K562 (cell line): Measurements from ENCODE around the gene NKX6-2. TPM values are rescaled to one million over a fixed set of nuclear protein-coding genes. Genes with fewer than 3 reads are reported as not detected.

Experiments
- ATAC-seq: fragments of 200-7000 bp; cut with Tn5 transposase; 3 replicates; pipeline ENCODE4 v1.9.1; 2020; ENCODE audit warnings: moderate library complexity
- BruUV-seq: library from RNA; stranded (reverse); fragments of 400-500 nt; replicated peaks from 2 replicates; lab custom pipeline; 2021; lab: Mats Ljungman, UMichigan
- CTCF ChIA-PET: fragments of 300-600 bp; formaldehyde crosslinking; extraction: SDS; loops from one replicate; lab custom pipeline; 2021; ENCODE audit warnings: low intra/inter-chr PET ratio; lab: Yijun Ruan, JAX
- POLR2A ChIA-PET: fragments of 300-600, 350-650 bp; sonication (Branson Sonifier 250); formaldehyde crosslinking; extraction: SDS; loops from one replicate; lab custom pipeline; 2021; ENCODE audit warnings: antibody characterized with exemption, inconsistent platforms; lab: Yijun Ruan, JAX
- DNase-seq, 4 experiments: peaks; one replicate each; pipeline versions ENCODE4 v3.0.0 to v3.0.0-alpha.2; 2011 to 2018; ENCODE audit warnings: low spot score in 3 of 4, mixed read lengths in 3 of 4; ENCODE audit errors: extremely low read depth in 1 of 4
- FAIRE-seq: peaks from 2 replicates; lab custom pipeline; 2011; peaks lifted over from hg19 to GRCh38; lab: Jason Lieb, UNC
- H2AFZ ChIP-seq: 2 replicates; pipeline ENCODE4 v1.6.0; 2011; ENCODE audit warnings: low read depth, low read length, control low read depth, inconsistent platforms
- H3K27ac ChIP-seq: fragments of 200-600 bp; 3 replicates; pipeline ENCODE4 v1.8.0; 2011; ENCODE audit warnings: low read depth, mild to moderate bottlenecking, control low read depth, inconsistent platforms, low read length, moderate library complexity, mixed read lengths; ENCODE audit errors: extremely low read depth
- H3K27me3 ChIP-seq, 2 experiments: fragments of 300-600 bp in 1 of 2; 2 replicates in 1 of 2; 3 replicates in 1 of 2; pipeline versions ENCODE4 v1.6.0 to v1.8.0; 2011; ENCODE audit warnings: inconsistent platforms in 2 of 2, low read length in 2 of 2, mild to moderate bottlenecking in 1 of 2, mixed read lengths in 1 of 2, moderate library complexity in 1 of 2; ENCODE audit not compliant: control insufficient read depth in 2 of 2, insufficient read depth in 2 of 2
- H3K36me3 ChIP-seq: fragments of 300-600 bp; 3 replicates; pipeline ENCODE4 v1.8.0; 2011; ENCODE audit warnings: mild to moderate bottlenecking, low read length, inconsistent platforms; ENCODE audit not compliant: control insufficient read depth, insufficient read depth
- H3K4me1 ChIP-seq, 2 experiments: fragments of 200-600 bp in 1 of 2; replicated peaks in 1 of 2; 2 replicates in 1 of 2; 3 replicates in 1 of 2; pipeline versions ENCODE4 v1.5.1 to v1.8.0; 2011; ENCODE audit warnings: inconsistent platforms in 2 of 2, low read length in 2 of 2, mild to moderate bottlenecking in 1 of 2, mixed read lengths in 1 of 2, moderate library complexity in 1 of 2; ENCODE audit not compliant: control insufficient read depth in 2 of 2, insufficient read depth in 2 of 2
- H3K4me2 ChIP-seq: 2 replicates; pipeline ENCODE4 v1.6.1; 2011; ENCODE audit warnings: low read length, control low read depth, inconsistent platforms, mixed read lengths; ENCODE audit not compliant: insufficient read depth
- H3K4me3 ChIP-seq: fragments of 200-600 bp; sonication (generic), shearing (Covaris generic); 2 replicates; pipeline ENCODE4 v1.5.1; 2016; ENCODE audit warnings: control low read depth, inconsistent platforms
- H3K79me2 ChIP-seq: fragments of 200-600 bp; 3 replicates; pipeline ENCODE4 v1.8.0; 2011; ENCODE audit warnings: low read length, inconsistent platforms; ENCODE audit not compliant: control insufficient read depth, insufficient read depth
- H3K9ac ChIP-seq, 2 experiments: 2 replicates each; pipeline versions ENCODE4 v1.6.0 to v1.6.1; 2011; ENCODE audit warnings: low read depth in 2 of 2, low read length in 2 of 2, control low read depth in 1 of 2, inconsistent platforms in 1 of 2, mild to moderate bottlenecking in 1 of 2, mixed read lengths in 1 of 2; ENCODE audit not compliant: insufficient read depth in 1 of 2
- H3K9me1 ChIP-seq: one replicate; pipeline ENCODE4 v1.6.0; 2011; ENCODE audit warnings: inconsistent platforms, mild to moderate bottlenecking, low read length, moderate library complexity; ENCODE audit not compliant: control insufficient read depth, insufficient read depth
- H3K9me3 ChIP-seq: replicated peaks from 2 replicates; pipeline ENCODE4 v1.5.1; 2011; ENCODE audit warnings: low read depth, low read length, inconsistent platforms; ENCODE audit not compliant: control insufficient read depth, insufficient read depth
- H4K20me1 ChIP-seq: replicated peaks from 2 replicates; pipeline ENCODE4 v1.6.1; 2011; ENCODE audit warnings: low read length, inconsistent platforms, mixed read lengths; ENCODE audit not compliant: control insufficient read depth, insufficient read depth
- BRF1 ChIP-seq: IDR thresholded peaks from 3 replicates; pipeline ENCODE4 v1.6.1; 2011; ENCODE audit warnings: borderline replicate concordance, mild to moderate bottlenecking; ENCODE audit not compliant: insufficient read length; ENCODE audit errors: extremely low read depth
- CBX3 ChIP-seq, 2 experiments: IDR thresholded peaks; 1 replicate in 1 of 2; 2 replicates in 1 of 2; pipeline ENCODE4 v1.6.1; 2012; ENCODE audit warnings: inconsistent platforms in 2 of 2, low read length in 2 of 2, borderline replicate concordance in 1 of 2, control low read depth in 1 of 2
- CBX5 ChIP-seq: IDR thresholded peaks from 2 replicates; pipeline ENCODE4 v1.6.1; 2014; ENCODE audit warnings: low read depth, borderline replicate concordance
- CREB1 ChIP-seq, 2 experiments: sonication (generic) in 1 of 2; formaldehyde crosslinking in 1 of 2; IDR thresholded peaks; 2 replicates each; pipeline versions ENCODE4 v1.6.1 to v1.8.0; 2012 to 2022; ENCODE audit warnings: inconsistent platforms in 1 of 2, mild to moderate bottlenecking in 1 of 2, missing genetic modification reagents in 1 of 2, moderate library complexity in 1 of 2
- CTCFL ChIP-seq: IDR thresholded peaks from 2 replicates; pipeline ENCODE4 v1.6.1; 2011; ENCODE audit warnings: borderline replicate concordance, low read depth, mild to moderate bottlenecking, moderate library complexity, low read length; ENCODE audit not compliant: insufficient read depth, poor library complexity, severe bottlenecking
- HDAC6 ChIP-seq: IDR thresholded peaks from 2 replicates; pipeline ENCODE4 v1.6.1; 2012; ENCODE audit warnings: low read depth, mild to moderate bottlenecking, control low read depth, inconsistent platforms, low read length, moderate library complexity
- HMG20A ChIP-seq: fragments of 450-650 bp; formaldehyde crosslinking; conservative IDR thresholded peaks from 2 replicates; pipeline ENCODE4 v1.4.0; 2020; ENCODE audit warnings: mild to moderate bottlenecking, mixed read lengths
- MEF2D ChIP-seq: conservative IDR thresholded peaks from 2 replicates; pipeline ENCODE4 v1.6.1; 2016; ENCODE audit warnings: low read depth, missing genetic modification characterization, missing compliant biosample characterization
- NCOR1 ChIP-seq: fragments of 450-650 bp; IDR thresholded peaks from 2 replicates; pipeline ENCODE4 v1.6.1; 2016; ENCODE audit warnings: mild to moderate bottlenecking, moderate library complexity
- POLR2G ChIP-seq: fragments of 200-400 bp; formaldehyde crosslinking; IDR thresholded peaks from 2 replicates; pipeline ENCODE4 v1.6.1; 2017; ENCODE audit warnings: low read depth, mild to moderate bottlenecking, antibody characterized with exemption, low read length, moderate library complexity
- RBM39 ChIP-seq: fragments of 200-400 bp; formaldehyde crosslinking; optimal IDR thresholded peaks from 2 replicates; pipeline ENCODE3; 2018; ENCODE audit warnings: low read depth, low read length
- ZBTB33 ChIP-seq: sonication (generic); formaldehyde crosslinking; IDR thresholded peaks from 2 replicates; pipeline ENCODE4 v1.8.1; 2023; ENCODE audit warnings: mild to moderate bottlenecking, missing genetic modification reagents
- ZBTB49 ChIP-seq: sonication (generic); formaldehyde crosslinking; IDR thresholded peaks from 2 replicates; pipeline ENCODE4 v1.8.0; 2022; ENCODE audit warnings: missing genetic modification reagents, mild to moderate bottlenecking, borderline replicate concordance
- ZNF316 ChIP-seq: fragments of 450-650 bp; IDR thresholded peaks from 2 replicates; pipeline ENCODE4 v1.6.1; 2016
- WGBS: fragments of 100-300 bp; shearing (Covaris generic); methylation state at CpG from one replicate; pipeline ENCODE4 v1.1.6; 2016; ENCODE audit warnings: low coverage, mixed read lengths; ENCODE audit not compliant: insufficient coverage; ENCODE audit errors: missing lambda C conversion rate; 5-methylcytosine and 5-hydroxymethylcytosine counted together
- in situ Hi-C: fragments of 300-500 bp; cut with MboI; formaldehyde crosslinking; loops from 4 replicates; pipeline ENCODE4 v1.15.0; 2018; ENCODE audit warnings: inconsistent platforms, mixed read lengths
- intact Hi-C: fragments of 100-400 bp; cut with micrococcal nuclease; formaldehyde crosslinking; loops from 2 replicates; pipeline ENCODE4 v1.14.2; 2022
- polyA plus RNA-seq, 8 experiments: library from polyadenylated mRNA; depleted of rRNA in 4 of 8; stranded (reverse) in 5 of 8; unstranded in 3 of 8; fragments of >200 nt; fragmentation: Nextera tagmentation in 2 of 8; fragmentation: Illumina TruSeq in 1 of 8; extraction: Ambion mirVana in 2 of 8; extraction: Trizol in 1 of 8; gene quantifications; 2 replicates each; pipeline versions ENCODE4 v1.2.1 to v1.2.3, GENCODE V29; 2011 to 2014; ENCODE audit warnings: inconsistent platforms in 1 of 8, missing spikeins in 1 of 8
- total RNA-seq, 7 experiments: library from RNA; depleted of rRNA in 6 of 7; stranded (reverse); fragments of >200 nt in 6 of 7; fragmentation: Illumina TruSeq in 2 of 7; extraction: Trizol in 2 of 7; gene quantifications; 2 replicates each; pipeline versions ENCODE4 v1.2.1 to v1.2.3, GENCODE V29; 2011 to 2021; ENCODE audit warnings: low replicate concordance in 1 of 7

NKX6-2 gene
- total and polyA plus RNA-seq, 9 of the 15 experiments (the other 6 are each of a cell fraction or from before 2014, with no cell fraction given), result 1.0 to 1.6 TPM; not detected in 7

- Histone ChIP-seq H3K27me3 (no peaks in the 10 kb centered on the region), H3K4me3 (no peak overlapping the region), H3K4me1 (no peaks in the 10 kb centered on the region), H3K79me2 (no peaks in the 10 kb centered on the region), H3K9me1 (no peaks in the 10 kb centered on the region), H3K36me3 (no peaks in the 10 kb centered on the region), H4K20me1 (no peaks in the 10 kb centered on the region), H3K27ac (no peak overlapping the region), H3K4me2 (no peak overlapping the region), H2AFZ (no peak overlapping the region), H3K9me3 (no peaks in the 10 kb centered on the region), H3K9ac (no peak overlapping the region)
- TF ChIP-seq CBX3 (IDR thresholded peaks at IDR 0.05; ENCODE audit: borderline replicate concordance in 1 of 2, low read length in 2 of 2) (no peak), NCOR1 (no peak), ZBTB49 (no peak), CTCFL (no peak), HDAC6 (no peak), POLR2G (peak; percentile 34; the same call in 1 of the 2 replicates), CREB1 (IDR thresholded peaks at IDR 0.05) (no peak), CREB1 (CRISPR knock-in tag; IDR thresholded peaks at IDR 0.05) (no peak), ZNF316 (no peak), CBX5 (no peak), BRF1 (no peak), RBM39 (no peak), HMG20A (no peak), MEF2D (tag) (no peak), ZBTB33 (CRISPR knock-in tag) (0 out of 2 replicates have a peak, but pooled peaks have one; percentile 12)
- in situ Hi-C loops (no loop called here), intact Hi-C loops (no loop called here)
- CTCF ChIA-PET, result no interaction called here
- DNase-seq (no peak), ATAC-seq (no peak), FAIRE-seq (no peak)
- WGBS, result 96% methylated on average over 10 of the region's 111 CpGs
- POLR2A ChIA-PET, result no interaction called here
- no TSS peak for BruUV-seq
These were observed 853 bp downstream of the NKX6-2 start for GRCh38 chr10:132784866-132785722.
